SK-N-MC (cell line): ENCODE data around the gene DYRK2.

Experiments used
- EZH2 ChIP-seq: fragments of 200-600 bp; sonication (generic); IDR thresholded peaks from one replicate; pipeline ENCODE4 v1.6.1; 2017; ENCODE audit warnings: antibody characterized with exemption
- FOXP2 ChIP-seq: optimal IDR thresholded peaks from 2 replicates; pipeline ENCODE3; 2011; ENCODE audit warnings: mild to moderate bottlenecking, moderate library complexity; ENCODE audit not compliant: insufficient read depth; ENCODE audit errors: extremely low read length, control extremely low read depth
- POLR2AphosphoS5 ChIP-seq: IDR thresholded peaks from 2 replicates; pipeline ENCODE4 v1.6.1; 2012; ENCODE audit warnings: mild to moderate bottlenecking, low read depth, low read length, borderline replicate concordance

GRCh38 chr12:67640863-67641262 lies 7.7 kb upstream of the DYRK2 start:
- TF ChIP-seq POLR2AphosphoS5 (no peak), EZH2 (no peak), FOXP2 (no peak)
